Ishikawa (cell line): ENCODE results near the gene PNKP.

ENCODE experiments used
- CEBPB ChIP-seq: IDR thresholded peaks from 2 replicates; pipeline ENCODE4 v1.6.1; 2012
- EGR1 ChIP-seq: IDR thresholded peaks from 2 replicates; pipeline ENCODE4 v1.6.1; 2012
- EP300 ChIP-seq: IDR thresholded peaks from 2 replicates; pipeline ENCODE4 v1.6.1; 2012; ENCODE audit warnings: borderline replicate concordance
- NFIC ChIP-seq: IDR thresholded peaks from 2 replicates; pipeline ENCODE4 v1.6.1; 2012
- RAD21 ChIP-seq: IDR thresholded peaks from 2 replicates; pipeline ENCODE4 v1.6.1; 2012; ENCODE audit warnings: low read depth
- TAF1 ChIP-seq: IDR thresholded peaks from 2 replicates; pipeline ENCODE4 v1.6.1; 2012; ENCODE audit warnings: low read depth, mild to moderate bottlenecking
- TCF12 ChIP-seq: IDR thresholded peaks from 2 replicates; pipeline ENCODE4 v1.6.1; 2012; ENCODE audit warnings: low read depth
- TEAD4 ChIP-seq: IDR thresholded peaks from 2 replicates; pipeline ENCODE4 v1.6.1; 2012
- YY1 ChIP-seq: IDR thresholded peaks from 2 replicates; pipeline ENCODE4 v1.6.1; 2012; ENCODE audit warnings: low read depth
- TF ChIP-seq, protein P1 (sequence below): IDR thresholded peaks from 2 replicates; pipeline ENCODE4 v1.6.1; 2012
- TF ChIP-seq, protein P2 (sequence below): IDR thresholded peaks from 2 replicates; pipeline ENCODE4 v1.6.1; 2012; ENCODE audit warnings: low read depth, mild to moderate bottlenecking
- TF ChIP-seq, protein P3 (sequence below): IDR thresholded peaks from 2 replicates; pipeline ENCODE4 v1.6.1; 2012

DNA sequence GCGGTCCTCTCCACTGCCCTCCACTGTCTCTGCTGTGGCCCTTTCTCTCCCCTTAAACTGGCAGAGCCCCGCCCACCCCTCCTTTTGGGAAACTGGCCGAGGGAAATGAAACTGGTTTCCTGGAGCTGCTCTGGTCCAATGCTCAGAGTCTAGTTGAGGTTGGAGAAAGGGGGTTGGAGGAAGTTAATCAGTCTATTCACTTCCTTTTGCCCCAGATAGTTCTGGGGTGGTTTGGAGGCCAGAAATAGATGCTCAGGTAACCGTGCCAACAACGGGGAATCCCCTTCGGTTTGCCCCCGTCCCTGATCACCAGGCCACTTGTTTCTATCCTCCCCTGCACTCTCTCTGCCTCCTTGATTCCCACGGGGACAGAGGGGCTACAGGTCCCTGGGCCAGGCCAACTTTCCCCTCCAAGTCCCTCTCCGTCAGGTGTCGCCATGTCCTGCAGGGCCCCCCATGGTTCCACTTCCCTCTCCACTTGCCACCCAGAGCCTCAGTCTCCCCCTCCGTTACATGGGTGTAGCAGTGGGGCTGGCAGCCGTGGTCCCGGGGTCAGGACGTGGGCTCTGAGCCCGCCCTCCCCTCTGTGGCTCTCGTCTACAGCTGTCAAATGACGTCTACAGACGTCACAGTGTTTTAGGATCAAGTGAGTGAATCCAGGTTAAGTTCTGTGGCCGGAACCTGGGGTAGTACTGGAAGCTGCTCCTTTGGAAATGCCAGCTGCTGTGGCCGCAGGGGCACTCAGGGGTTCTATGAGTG lies 29.7 kb upstream of the PNKP start, which contains the start of gene IL4I1:
- TF ChIP-seq, protein P1, sequence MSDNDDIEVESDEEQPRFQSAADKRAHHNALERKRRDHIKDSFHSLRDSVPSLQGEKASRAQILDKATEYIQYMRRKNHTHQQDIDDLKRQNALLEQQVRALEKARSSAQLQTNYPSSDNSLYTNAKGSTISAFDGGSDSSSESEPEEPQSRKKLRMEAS, result no peak
- TF ChIP-seq TAF1 (no peak), TEAD4 (no peak), NFIC (no peak), YY1 (no peak), EP300 (no peak), EGR1 (no peak), CEBPB (no peak), RAD21 (no peak), TCF12 (no peak)
- TF ChIP-seq, protein P2, sequence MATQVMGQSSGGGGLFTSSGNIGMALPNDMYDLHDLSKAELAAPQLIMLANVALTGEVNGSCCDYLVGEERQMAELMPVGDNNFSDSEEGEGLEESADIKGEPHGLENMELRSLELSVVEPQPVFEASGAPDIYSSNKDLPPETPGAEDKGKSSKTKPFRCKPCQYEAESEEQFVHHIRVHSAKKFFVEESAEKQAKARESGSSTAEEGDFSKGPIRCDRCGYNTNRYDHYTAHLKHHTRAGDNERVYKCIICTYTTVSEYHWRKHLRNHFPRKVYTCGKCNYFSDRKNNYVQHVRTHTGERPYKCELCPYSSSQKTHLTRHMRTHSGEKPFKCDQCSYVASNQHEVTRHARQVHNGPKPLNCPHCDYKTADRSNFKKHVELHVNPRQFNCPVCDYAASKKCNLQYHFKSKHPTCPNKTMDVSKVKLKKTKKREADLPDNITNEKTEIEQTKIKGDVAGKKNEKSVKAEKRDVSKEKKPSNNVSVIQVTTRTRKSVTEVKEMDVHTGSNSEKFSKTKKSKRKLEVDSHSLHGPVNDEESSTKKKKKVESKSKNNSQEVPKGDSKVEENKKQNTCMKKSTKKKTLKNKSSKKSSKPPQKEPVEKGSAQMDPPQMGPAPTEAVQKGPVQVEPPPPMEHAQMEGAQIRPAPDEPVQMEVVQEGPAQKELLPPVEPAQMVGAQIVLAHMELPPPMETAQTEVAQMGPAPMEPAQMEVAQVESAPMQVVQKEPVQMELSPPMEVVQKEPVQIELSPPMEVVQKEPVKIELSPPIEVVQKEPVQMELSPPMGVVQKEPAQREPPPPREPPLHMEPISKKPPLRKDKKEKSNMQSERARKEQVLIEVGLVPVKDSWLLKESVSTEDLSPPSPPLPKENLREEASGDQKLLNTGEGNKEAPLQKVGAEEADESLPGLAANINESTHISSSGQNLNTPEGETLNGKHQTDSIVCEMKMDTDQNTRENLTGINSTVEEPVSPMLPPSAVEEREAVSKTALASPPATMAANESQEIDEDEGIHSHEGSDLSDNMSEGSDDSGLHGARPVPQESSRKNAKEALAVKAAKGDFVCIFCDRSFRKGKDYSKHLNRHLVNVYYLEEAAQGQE, result no peak
- TF ChIP-seq, protein P3, sequence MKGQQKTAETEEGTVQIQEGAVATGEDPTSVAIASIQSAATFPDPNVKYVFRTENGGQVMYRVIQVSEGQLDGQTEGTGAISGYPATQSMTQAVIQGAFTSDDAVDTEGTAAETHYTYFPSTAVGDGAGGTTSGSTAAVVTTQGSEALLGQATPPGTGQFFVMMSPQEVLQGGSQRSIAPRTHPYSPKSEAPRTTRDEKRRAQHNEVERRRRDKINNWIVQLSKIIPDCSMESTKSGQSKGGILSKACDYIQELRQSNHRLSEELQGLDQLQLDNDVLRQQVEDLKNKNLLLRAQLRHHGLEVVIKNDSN, result no peak
